K562 (cell line): ENCODE data around the gene EFCC1. TPM values are rescaled to one million over a fixed set of nuclear protein-coding genes. Genes with fewer than 3 reads are reported as not detected.

Experiments used
- ARNT ChIP-seq, 2 experiments: fragments of 450-650 bp; IDR thresholded peaks; 2 replicates each; pipeline ENCODE4 v1.6.1; 2016; ENCODE audit warnings: mild to moderate bottlenecking in 1 of 2
- ATF1 ChIP-seq, 2 experiments: fragments of 450-650 bp in 1 of 2; IDR thresholded peaks; 2 replicates each; pipeline ENCODE4 v1.6.1; 2016; ENCODE audit warnings: missing compliant biosample characterization in 1 of 2, missing genetic modification characterization in 1 of 2
- BRD4 ChIP-seq: fragments of 200-600 bp; sonication (generic); IDR thresholded peaks from 2 replicates; pipeline ENCODE4 v1.6.1; 2017; ENCODE audit warnings: inconsistent platforms
- CTBP1 ChIP-seq: fragments of 450-650 bp; IDR thresholded peaks from 2 replicates; pipeline ENCODE4 v1.6.1; 2016; ENCODE audit warnings: borderline replicate concordance
- ESRRB ChIP-seq: fragments of 250-450 bp; sonication (Bioruptor Pico); IDR thresholded peaks from 2 replicates; pipeline ENCODE4 v1.5.0; 2020; ENCODE audit warnings: mild to moderate bottlenecking, moderate library complexity, borderline replicate concordance
- ETV5 ChIP-seq: sonication (generic); formaldehyde crosslinking; IDR thresholded peaks from 2 replicates; pipeline ENCODE4 v1.4.0; 2020; ENCODE audit warnings: low read depth, mild to moderate bottlenecking, missing genetic modification reagents
- HCFC1 ChIP-seq: IDR thresholded peaks from 2 replicates; pipeline ENCODE4 v1.6.1; 2012; ENCODE audit warnings: low read depth, low read length, improper control_type of control experiment
- MAZ ChIP-seq, 2 experiments: fragments of 450-650 bp in 1 of 2; sonication (generic) in 1 of 2; formaldehyde crosslinking; IDR thresholded peaks in 1 of 2; conservative IDR thresholded peaks in 1 of 2; 2 replicates each; pipeline versions ENCODE4 v1.4.0 to v1.5.0; 2020; ENCODE audit warnings: mild to moderate bottlenecking in 1 of 2, missing genetic modification reagents in 1 of 2
- MECOM ChIP-seq: fragments of 250-450 bp; sonication (Bioruptor Pico); IDR thresholded peaks from 2 replicates; pipeline ENCODE4 v1.8.0; 2022; ENCODE audit warnings: inconsistent platforms
- NFE2L1 ChIP-seq: fragments of 450-650 bp; IDR thresholded peaks from 2 replicates; pipeline ENCODE4 v1.6.1; 2016; ENCODE audit warnings: missing genetic modification characterization, low read depth, mild to moderate bottlenecking, missing compliant biosample characterization, moderate library complexity, borderline replicate concordance
- NR1H2 ChIP-seq: sonication (generic); formaldehyde crosslinking; IDR thresholded peaks from 2 replicates; pipeline ENCODE4 v1.4.0; 2020; ENCODE audit warnings: mild to moderate bottlenecking, missing genetic modification reagents
- POLR3G ChIP-seq: IDR thresholded peaks from 2 replicates; pipeline ENCODE4 v1.6.1; 2011; ENCODE audit not compliant: insufficient read length, insufficient replicate concordance; ENCODE audit errors: extremely low read depth
- RBM17 ChIP-seq: fragments of 200-400 bp; formaldehyde crosslinking; IDR thresholded peaks from 2 replicates; pipeline ENCODE4 v1.6.1; 2017; ENCODE audit warnings: low read depth, mild to moderate bottlenecking, low read length, borderline replicate concordance
- TEAD4 ChIP-seq, 2 experiments: sonication (generic) in 1 of 2; formaldehyde crosslinking in 1 of 2; IDR thresholded peaks; 2 replicates each; pipeline versions ENCODE4 v1.6.1 to v1.8.0; 2012 to 2022; ENCODE audit warnings: borderline replicate concordance in 1 of 2, inconsistent platforms in 1 of 2, low read length in 1 of 2, mild to moderate bottlenecking in 1 of 2, missing genetic modification reagents in 1 of 2
- ZC3H8 ChIP-seq: fragments of 450-650 bp; IDR thresholded peaks from 2 replicates; pipeline ENCODE4 v1.6.1; 2017
- ZNF134 ChIP-seq: fragments of 250-450 bp; sonication (Bioruptor Pico); conservative IDR thresholded peaks from 2 replicates; pipeline ENCODE4 v1.4.0; 2020
- ZNF146 ChIP-seq: IDR thresholded peaks from one replicate; pipeline ENCODE4 v1.6.1; 2018; ENCODE audit warnings: missing compliant biosample characterization; ENCODE audit not compliant: unreplicated experiment
- ZNF316 ChIP-seq: fragments of 450-650 bp; IDR thresholded peaks from 2 replicates; pipeline ENCODE4 v1.6.1; 2016
- ZNF696 ChIP-seq: fragments of 250-450 bp; sonication (Bioruptor Pico); conservative IDR thresholded peaks from 2 replicates; pipeline ENCODE4 v1.4.0; 2020; ENCODE audit warnings: mild to moderate bottlenecking, moderate library complexity
- ZNF717 ChIP-seq: fragments of 250-450 bp; sonication (Bioruptor Pico); IDR thresholded peaks from 2 replicates; pipeline ENCODE4 v1.5.0; 2021
- ZNF764 ChIP-seq: fragments of 250-450 bp; sonication (Bioruptor Pico); IDR thresholded peaks from 2 replicates; pipeline ENCODE4 v1.4.0; 2020; ENCODE audit warnings: low read depth, mild to moderate bottlenecking, moderate library complexity
- polyA plus RNA-seq, 8 experiments: library from polyadenylated mRNA; depleted of rRNA in 4 of 8; stranded (reverse) in 5 of 8; unstranded in 3 of 8; fragments of >200 nt; fragmentation: Nextera tagmentation in 2 of 8; fragmentation: Illumina TruSeq in 1 of 8; extraction: Ambion mirVana in 2 of 8; extraction: Trizol in 1 of 8; gene quantifications; 2 replicates each; pipeline versions ENCODE4 v1.2.1 to v1.2.3, GENCODE V29; 2011 to 2014; ENCODE audit warnings: inconsistent platforms in 1 of 8, missing spikeins in 1 of 8
- total RNA-seq, 7 experiments: library from RNA; depleted of rRNA in 6 of 7; stranded (reverse); fragments of >200 nt in 6 of 7; fragmentation: Illumina TruSeq in 2 of 7; extraction: Trizol in 2 of 7; gene quantifications; 2 replicates each; pipeline versions ENCODE4 v1.2.1 to v1.2.3, GENCODE V29; 2011 to 2021; ENCODE audit warnings: low replicate concordance in 1 of 7
- TF ChIP-seq, protein P1 (sequence below): fragments of 200-800 bp; sonication (Bioruptor generic); IDR thresholded peaks from 2 replicates; pipeline ENCODE4 v1.6.1; 2017; ENCODE audit warnings: missing genetic modification characterization, missing compliant biosample characterization
- TF ChIP-seq, protein P2 (sequence below): fragments of 250-450 bp; sonication (Bioruptor Pico); IDR thresholded peaks from 2 replicates; pipeline ENCODE4 v1.4.0; 2020; ENCODE audit warnings: mild to moderate bottlenecking, moderate library complexity
- TF ChIP-seq, protein P3 (sequence below): fragments of 450-650 bp; IDR thresholded peaks from 2 replicates; pipeline ENCODE4 v1.6.1; 2014; ENCODE audit warnings: low read depth, mild to moderate bottlenecking, moderate library complexity, borderline replicate concordance

EFCC1 gene
- total and polyA plus RNA-seq, 9 of the 15 experiments (the other 6 are each of a cell fraction or from before 2014, with no cell fraction given) = not detected

DNA sequence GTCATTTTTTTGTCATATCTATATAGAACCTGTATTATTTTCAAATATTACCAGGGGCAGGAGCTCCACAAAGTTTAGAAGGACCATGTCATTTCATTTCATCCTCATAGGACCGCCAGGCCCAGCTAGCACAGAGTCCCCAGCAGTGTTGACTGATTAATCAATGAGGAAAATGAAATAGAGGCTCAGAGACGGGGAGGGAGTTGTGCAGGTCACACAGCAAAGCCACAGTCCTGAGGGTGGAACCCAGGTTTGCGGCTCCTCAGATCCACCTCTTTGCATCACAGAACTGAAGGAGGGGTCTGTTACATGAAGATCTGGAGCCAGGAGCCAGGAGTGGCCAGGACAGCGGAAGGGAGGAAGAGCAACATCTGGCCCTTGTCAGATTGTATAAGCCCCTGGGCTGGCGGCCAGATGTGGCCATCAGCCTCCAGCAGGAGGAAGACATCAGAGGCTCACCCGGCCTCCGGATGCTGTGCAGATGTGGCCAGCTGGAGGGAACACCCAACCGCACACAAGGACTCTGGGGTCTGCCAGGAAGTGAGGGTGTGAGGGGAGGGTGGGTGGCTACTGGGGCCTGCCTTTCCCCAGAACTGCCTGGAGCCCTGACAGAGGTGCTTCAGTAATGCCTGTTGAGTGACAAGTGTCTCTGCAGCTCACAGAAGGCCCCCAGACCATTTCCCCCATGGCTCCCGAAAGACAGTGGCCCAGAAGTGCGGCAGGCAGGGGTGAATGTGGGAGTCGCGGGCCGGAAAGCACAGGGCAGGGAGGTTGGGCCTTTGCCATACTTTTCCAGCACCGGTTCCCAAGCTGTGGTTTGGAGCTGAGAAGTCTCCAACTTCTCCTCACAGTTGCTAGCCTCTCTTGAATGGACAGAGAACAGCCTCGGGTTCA lies 21.3 kb downstream of the EFCC1 start (continued):
- TF ChIP-seq ETV5 (CRISPR knock-in tag) = no peak
- TF ChIP-seq MECOM = no peak
- TF ChIP-seq ZNF717 = no peak
- no peak for TF ChIP-seq ESRRB (CRISPR knock-in tag)
- no peak for TF ChIP-seq NFE2L1 (tag)
- no peak for TF ChIP-seq BRD4
- no peak for TF ChIP-seq NR1H2 (CRISPR knock-in tag)
- TF ChIP-seq MAZ (CRISPR knock-in tag; conservative IDR thresholded peaks at IDR 0.05 in 1 of 2, IDR thresholded peaks at IDR 0.05 in 1 of 2) = no peak
- TF ChIP-seq, protein P1, sequence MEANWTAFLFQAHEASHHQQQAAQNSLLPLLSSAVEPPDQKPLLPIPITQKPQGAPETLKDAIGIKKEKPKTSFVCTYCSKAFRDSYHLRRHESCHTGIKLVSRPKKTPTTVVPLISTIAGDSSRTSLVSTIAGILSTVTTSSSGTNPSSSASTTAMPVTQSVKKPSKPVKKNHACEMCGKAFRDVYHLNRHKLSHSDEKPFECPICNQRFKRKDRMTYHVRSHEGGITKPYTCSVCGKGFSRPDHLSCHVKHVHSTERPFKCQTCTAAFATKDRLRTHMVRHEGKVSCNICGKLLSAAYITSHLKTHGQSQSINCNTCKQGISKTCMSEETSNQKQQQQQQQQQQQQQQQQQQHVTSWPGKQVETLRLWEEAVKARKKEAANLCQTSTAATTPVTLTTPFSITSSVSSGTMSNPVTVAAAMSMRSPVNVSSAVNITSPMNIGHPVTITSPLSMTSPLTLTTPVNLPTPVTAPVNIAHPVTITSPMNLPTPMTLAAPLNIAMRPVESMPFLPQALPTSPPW (CRISPR knock-in tag) = no peak
- TF ChIP-seq ZC3H8 = no peak
- TF ChIP-seq RBM17 = no peak
- TF ChIP-seq POLR3G = no peak
- TF ChIP-seq TEAD4 (IDR thresholded peaks at IDR 0.05; ENCODE audit: low read length) = peak; percentile 50
- TF ChIP-seq TEAD4 (CRISPR knock-in tag; IDR thresholded peaks at IDR 0.05; ENCODE audit: borderline replicate concordance) = no peak
- TF ChIP-seq ZNF764 (CRISPR knock-in tag) = no peak
- peak; percentile 70; the same call in 1 of the 2 replicates for TF ChIP-seq CTBP1
- TF ChIP-seq ZNF146 (CRISPR knock-in tag) = no peak
- no peak for TF ChIP-seq ZNF696 (CRISPR knock-in tag)
- TF ChIP-seq ARNT (IDR thresholded peaks at IDR 0.05) = no peak
- TF ChIP-seq ATF1 (CRISPR knock-in tag; IDR thresholded peaks at IDR 0.05) = no peak
- no peak for TF ChIP-seq ATF1 (tag; IDR thresholded peaks at IDR 0.05)
- TF ChIP-seq, protein P2, sequence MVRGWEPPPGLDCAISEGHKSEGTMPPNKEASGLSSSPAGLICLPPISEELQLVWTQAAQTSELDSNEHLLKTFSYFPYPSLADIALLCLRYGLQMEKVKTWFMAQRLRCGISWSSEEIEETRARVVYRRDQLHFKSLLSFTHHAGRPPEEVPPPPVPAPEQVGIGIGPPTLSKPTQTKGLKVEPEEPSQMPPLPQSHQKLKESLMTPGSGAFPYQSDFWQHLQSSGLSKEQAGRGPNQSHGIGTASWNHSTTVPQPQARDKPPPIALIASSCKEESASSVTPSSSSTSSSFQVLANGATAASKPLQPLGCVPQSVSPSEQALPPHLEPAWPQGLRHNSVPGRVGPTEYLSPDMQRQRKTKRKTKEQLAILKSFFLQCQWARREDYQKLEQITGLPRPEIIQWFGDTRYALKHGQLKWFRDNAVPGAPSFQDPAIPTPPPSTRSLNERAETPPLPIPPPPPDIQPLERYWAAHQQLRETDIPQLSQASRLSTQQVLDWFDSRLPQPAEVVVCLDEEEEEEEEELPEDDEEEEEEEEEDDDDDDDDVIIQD (CRISPR knock-in tag) = no peak
- TF ChIP-seq ZNF316 = no peak
- TF ChIP-seq HCFC1 = no peak
- no peak for TF ChIP-seq ZNF134 (CRISPR knock-in tag)
- TF ChIP-seq, protein P3, sequence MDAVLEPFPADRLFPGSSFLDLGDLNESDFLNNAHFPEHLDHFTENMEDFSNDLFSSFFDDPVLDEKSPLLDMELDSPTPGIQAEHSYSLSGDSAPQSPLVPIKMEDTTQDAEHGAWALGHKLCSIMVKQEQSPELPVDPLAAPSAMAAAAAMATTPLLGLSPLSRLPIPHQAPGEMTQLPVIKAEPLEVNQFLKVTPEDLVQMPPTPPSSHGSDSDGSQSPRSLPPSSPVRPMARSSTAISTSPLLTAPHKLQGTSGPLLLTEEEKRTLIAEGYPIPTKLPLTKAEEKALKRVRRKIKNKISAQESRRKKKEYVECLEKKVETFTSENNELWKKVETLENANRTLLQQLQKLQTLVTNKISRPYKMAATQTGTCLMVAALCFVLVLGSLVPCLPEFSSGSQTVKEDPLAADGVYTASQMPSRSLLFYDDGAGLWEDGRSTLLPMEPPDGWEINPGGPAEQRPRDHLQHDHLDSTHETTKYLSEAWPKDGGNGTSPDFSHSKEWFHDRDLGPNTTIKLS = no peak
